H1 (cell line): Measurements from ENCODE around the gene LLGL2.
A peak's percentile ranks its signal among the peaks of the same experiment; 100 is the strongest.

Experiments
- BCL11A ChIP-seq, 2 experiments: IDR thresholded peaks; one replicate each; pipeline ENCODE4 v1.6.1; 2011; ENCODE audit warnings: low read depth in 2 of 2, low read length in 2 of 2, mild to moderate bottlenecking in 2 of 2
- CBX5 ChIP-seq: fragments of 300-800, 300-1000 bp; sonication (generic); IDR thresholded peaks from 2 replicates; pipeline ENCODE4 v1.7.1; 2016; ENCODE audit warnings: antibody characterized with exemption, low read length, low read depth
- CBX8 ChIP-seq: fragments of 300-800, 300-1000 bp; sonication (generic); IDR thresholded peaks from 2 replicates; pipeline ENCODE4 v1.7.1; 2016; ENCODE audit warnings: low read depth, low read length, borderline replicate concordance
- CEBPB ChIP-seq: IDR thresholded peaks from 2 replicates; pipeline ENCODE4 v1.6.1; 2012; ENCODE audit warnings: low read depth, low read length
- CTCF ChIP-seq, 3 experiments: IDR thresholded peaks; 1 replicate in 2 of 3; 2 replicates in 1 of 3; pipeline versions ENCODE4 v1.5.1 to v1.6.1; 2011; ENCODE audit warnings: low read length in 3 of 3, mild to moderate bottlenecking in 3 of 3, inconsistent platforms in 2 of 3, low read depth in 1 of 3, moderate library complexity in 1 of 3; ENCODE audit not compliant: insufficient read depth in 1 of 3; ENCODE audit errors: control extremely low read depth in 1 of 3
- EZH2 ChIP-seq: fragments of 200-600 bp; sonication (generic); IDR thresholded peaks from 2 replicates; pipeline ENCODE4 v1.7.1; 2012; ENCODE audit warnings: low read depth, mild to moderate bottlenecking, moderate library complexity, low read length, inconsistent platforms; ENCODE audit not compliant: severe bottlenecking
- NRF1 ChIP-seq: IDR thresholded peaks from 2 replicates; pipeline ENCODE4 v1.6.1; 2011; ENCODE audit warnings: mild to moderate bottlenecking, low read depth, low read length, improper control_type of control experiment
- POLR2A ChIP-seq, 2 experiments: IDR thresholded peaks; 1 replicate in 1 of 2; 2 replicates in 1 of 2; pipeline ENCODE4 v1.6.1; 2011; ENCODE audit warnings: low read depth in 2 of 2, low read length in 2 of 2, mild to moderate bottlenecking in 2 of 2; ENCODE audit errors: control extremely low read depth in 1 of 2
- POLR2AphosphoS5 ChIP-seq: IDR thresholded peaks from 2 replicates; pipeline ENCODE4 v1.6.1; 2011; ENCODE audit warnings: low read depth, low read length
- RFX5 ChIP-seq: IDR thresholded peaks from 2 replicates; pipeline ENCODE4 v1.6.1; 2011; ENCODE audit warnings: low read depth, low read length, improper control_type of control experiment, borderline replicate concordance
- RXRA ChIP-seq: IDR thresholded peaks from 2 replicates; pipeline ENCODE4 v1.6.1; 2011; ENCODE audit warnings: low read depth, mild to moderate bottlenecking, low read length, moderate library complexity; ENCODE audit not compliant: insufficient read depth
- SP2 ChIP-seq: IDR thresholded peaks from 2 replicates; pipeline ENCODE4 v1.6.1; 2012; ENCODE audit warnings: mild to moderate bottlenecking, low read length, inconsistent platforms
- TAF7 ChIP-seq: optimal IDR thresholded peaks from 2 replicates; pipeline ENCODE3; 2011; ENCODE audit warnings: low read depth, mild to moderate bottlenecking, inconsistent platforms, low read length, moderate library complexity, borderline replicate concordance
- USF2 ChIP-seq: IDR thresholded peaks from 2 replicates; pipeline ENCODE4 v1.6.1; 2011; ENCODE audit warnings: low read length, improper control_type of control experiment

- TF ChIP-seq NRF1 (no peak), SP2 (no peak), POLR2A (IDR thresholded peaks at IDR 0.05; ENCODE audit: control extremely low read depth in 1 of 2, low read depth in 2 of 2, low read length in 2 of 2) (no peak), CTCF (IDR thresholded peaks at IDR 0.05; ENCODE audit: control extremely low read depth in 1 of 3, insufficient read depth in 1 of 3, low read depth in 1 of 3, low read length in 3 of 3) (peak; percentile 24 to 38 (median 30)), POLR2AphosphoS5 (no peak), BCL11A (IDR thresholded peaks at IDR 0.05; ENCODE audit: low read depth in 2 of 2, low read length in 2 of 2) (no peak), CBX8 (no peak), CEBPB (no peak), RXRA (no peak), TAF7 (no peak), USF2 (no peak), EZH2 (no peak), CBX5 (no peak), RFX5 (no peak)
These were observed 6.4 kb upstream of the LLGL2 start for GRCh38 chr17:75518983-75519537.
